COLO668 (cell line): ENCODE data around the gene EHBP1L1.
A peak's percentile ranks its signal among the peaks of the same experiment; 100 is the strongest.
"Not testable (repeated sequence)": the region's sequence is repeated elsewhere in the genome, so short reads cannot be mapped to it uniquely, and the experiment has no call there.

Experiments used
- DNase-seq: peaks from one replicate; lab custom pipeline; 2025; ENCODE audit not compliant: unreplicated experiment; lab: John Stamatoyannopoulos, UW

The EHBP1L1 gene

GRCh38 chr11:65560555-65561418 is 15.1 kb upstream of the EHBP1L1 start:
- DNase-seq: peak; percentile 41

- no peak for DNase-seq
Observed at GRCh38 chr11:65562020-65562419, 13.8 kb upstream of the EHBP1L1 start.

- no peak for DNase-seq
Observed at GRCh38 chr11:65562788-65563187, 13.1 kb upstream of the EHBP1L1 start.

GRCh38 chr11:65563601-65564000 is 12.3 kb upstream of the EHBP1L1 start:
- no peak for DNase-seq

GRCh38 chr11:65564879-65565559 is 10.8 kb upstream of the EHBP1L1 start:
- DNase-seq: not testable (repeated sequence)

GRCh38 chr11:65565624-65566453 is 10.0 kb upstream of the EHBP1L1 start:
- DNase-seq: no peak

- DNase-seq: peak; percentile 76
Observed at GRCh38 chr11:65569164-65569972, 6.5 kb upstream of the EHBP1L1 start.

- peak; percentile 98 for DNase-seq
Observed at GRCh38 chr11:65569973-65570918, 5.6 kb upstream of the EHBP1L1 start, which contains the start of gene ZNRD2. TSS of gene ZNRD2 (plus strand) at chr11:65570477. CDS start at chr11:65570492, 15 bp downstream.

- no peak for DNase-seq
Observed at GRCh38 chr11:65571420-65571819, 4.4 kb upstream of the EHBP1L1 start.

GRCh38 chr11:65571940-65572339 is 3.9 kb upstream of the EHBP1L1 start:
- peak; percentile 56 for DNase-seq

GRCh38 chr11:65572356-65573051 is 3.3 kb upstream of the EHBP1L1 start, which contains the start of gene FAM89B:
TSS of gene FAM89B (plus strand) at chr11:65572538. CDS start at chr11:65572670, 132 bp downstream.
- peak; percentile 76 for DNase-seq

- no peak for DNase-seq
Observed at GRCh38 chr11:65573391-65574079, 2.3 kb upstream of the EHBP1L1 start.

GRCh38 chr11:65574109-65574810 is 1.6 kb upstream of the EHBP1L1 start:
- DNase-seq: peak; percentile 87

GRCh38 chr11:65574811-65575567 is 864 bp upstream of the EHBP1L1 start:
- DNase-seq: peak; percentile 61

GRCh38 chr11:65576232-65576866 is 496 bp downstream of the EHBP1L1 start:
- no peak for DNase-seq
